GM21529 (cell line): ENCODE results near the gene RPGR.

Experiments used
- ATAC-seq: cut with Tn5 transposase; IDR thresholded peaks from one replicate; pipeline ENCODE4 v1.9.1; 2021; ENCODE audit not compliant: unreplicated experiment

Gene RPGR

GRCh38 chrX:38327007-38327774, at the start of gene RPGR:
TSS of gene RPGR (minus strand) at chrX:38327509. CDS start at chrX:38327367, 142 bp downstream.
- peak; percentile 96 for ATAC-seq

- ATAC-seq = no peak
These were observed 49.4 kb upstream of the RPGR start for GRCh38 chrX:38376747-38377146.

- no peak for ATAC-seq
These were observed 48.6 kb upstream of the RPGR start for GRCh38 chrX:38375891-38376290.

- ATAC-seq = no peak
These were observed 47.1 kb upstream of the RPGR start for GRCh38 chrX:38374431-38374830.

- no peak for ATAC-seq
These were observed 44.3 kb upstream of the RPGR start for GRCh38 chrX:38371641-38372040.

GRCh38 chrX:38368774-38369173, 41.5 kb upstream of the RPGR start:
- no peak for ATAC-seq

GRCh38 chrX:38365954-38366353, 38.6 kb upstream of the RPGR start:
- no peak for ATAC-seq

GRCh38 chrX:38363046-38363445, 35.7 kb upstream of the RPGR start:
- no peak for ATAC-seq

- ATAC-seq = no peak
These were observed 30.7 kb upstream of the RPGR start for GRCh38 chrX:38357747-38358673.

GRCh38 chrX:38356401-38356800, 29.1 kb upstream of the RPGR start:
- ATAC-seq = no peak

GRCh38 chrX:38352362-38352761, 25.1 kb upstream of the RPGR start, which contains the start of gene OTC:
TSS of gene OTC (plus strand) at chrX:38352604. CDS start at chrX:38352697, 93 bp downstream.
- ATAC-seq = no peak

- ATAC-seq = no peak
These were observed 24.0 kb upstream of the RPGR start for GRCh38 chrX:38351346-38351745.

- peak; percentile 86 for ATAC-seq
These were observed 19.8 kb upstream of the RPGR start for GRCh38 chrX:38347136-38347535.

- ATAC-seq = no peak
These were observed 18.8 kb upstream of the RPGR start for GRCh38 chrX:38346150-38346549.

GRCh38 chrX:38342853-38343778, 15.8 kb upstream of the RPGR start:
- no peak for ATAC-seq

GRCh38 chrX:38341442-38341841, 14.1 kb upstream of the RPGR start:
- no peak for ATAC-seq

GRCh38 chrX:38336538-38337240, 9.4 kb upstream of the RPGR start:
- ATAC-seq = no peak

- ATAC-seq = no peak
These were observed 8.1 kb upstream of the RPGR start for GRCh38 chrX:38335382-38335781.

- ATAC-seq = peak; percentile 69
These were observed 5.2 kb upstream of the RPGR start for GRCh38 chrX:38332505-38332904.

- ATAC-seq = no peak
These were observed 419 bp upstream of the RPGR start for GRCh38 chrX:38327775-38328081.
